ENCODE data around the gene HOXA9.

- TF ChIP-seq CTCF (IDR thresholded peaks at IDR 0.05) = no peak
- TF ChIP-seq POLR2A (IDR thresholded peaks at IDR 0.05) = no peak
Observed at GRCh38 chr7:27116031-27116961, 49.0 kb downstream of the HOXA9 start.

Data from ovary (tissue), 3 donors.